AG09319 (cell line): Measurements from ENCODE around the gene RPS10.
"Not testable (repeated sequence)": the region's sequence is repeated elsewhere in the genome, so short reads cannot be mapped to it uniquely, and the experiment has no call there.

Source experiments
- DNase-seq: peaks from one replicate; pipeline ENCODE4 v3.0.0-alpha.2; 2010; ENCODE audit warnings: low read depth; ENCODE audit errors: extremely low read depth
- TF ChIP-seq, protein P1 (sequence below): IDR thresholded peaks from 2 replicates; pipeline ENCODE4 v1.5.1; 2011; ENCODE audit warnings: low read depth, mild to moderate bottlenecking, inconsistent platforms, low read length, moderate library complexity

The RPS10 gene

DNA sequence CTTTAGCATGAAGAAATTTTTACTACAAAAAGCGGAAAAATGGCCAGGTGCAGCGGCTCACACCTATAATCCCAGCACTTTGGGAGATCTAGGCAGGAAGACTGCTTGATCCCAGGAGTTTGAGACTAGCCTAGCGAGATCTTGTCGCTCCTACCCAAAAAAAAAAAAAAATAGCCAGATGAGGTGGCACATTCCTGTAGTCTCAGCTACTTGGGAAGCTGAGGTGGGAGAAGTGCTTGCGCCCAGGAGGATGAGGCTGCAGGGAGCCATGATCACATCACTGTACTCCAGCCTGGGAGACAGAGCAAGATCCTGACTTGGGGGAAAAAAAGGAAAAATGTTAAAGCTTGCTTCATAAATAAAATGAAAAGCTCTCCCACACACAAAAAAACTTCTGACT, 47.9 kb downstream of the RPS10 start:
- TF ChIP-seq, protein P1, sequence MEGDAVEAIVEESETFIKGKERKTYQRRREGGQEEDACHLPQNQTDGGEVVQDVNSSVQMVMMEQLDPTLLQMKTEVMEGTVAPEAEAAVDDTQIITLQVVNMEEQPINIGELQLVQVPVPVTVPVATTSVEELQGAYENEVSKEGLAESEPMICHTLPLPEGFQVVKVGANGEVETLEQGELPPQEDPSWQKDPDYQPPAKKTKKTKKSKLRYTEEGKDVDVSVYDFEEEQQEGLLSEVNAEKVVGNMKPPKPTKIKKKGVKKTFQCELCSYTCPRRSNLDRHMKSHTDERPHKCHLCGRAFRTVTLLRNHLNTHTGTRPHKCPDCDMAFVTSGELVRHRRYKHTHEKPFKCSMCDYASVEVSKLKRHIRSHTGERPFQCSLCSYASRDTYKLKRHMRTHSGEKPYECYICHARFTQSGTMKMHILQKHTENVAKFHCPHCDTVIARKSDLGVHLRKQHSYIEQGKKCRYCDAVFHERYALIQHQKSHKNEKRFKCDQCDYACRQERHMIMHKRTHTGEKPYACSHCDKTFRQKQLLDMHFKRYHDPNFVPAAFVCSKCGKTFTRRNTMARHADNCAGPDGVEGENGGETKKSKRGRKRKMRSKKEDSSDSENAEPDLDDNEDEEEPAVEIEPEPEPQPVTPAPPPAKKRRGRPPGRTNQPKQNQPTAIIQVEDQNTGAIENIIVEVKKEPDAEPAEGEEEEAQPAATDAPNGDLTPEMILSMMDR, result no peak
- no peak for DNase-seq

DNA sequence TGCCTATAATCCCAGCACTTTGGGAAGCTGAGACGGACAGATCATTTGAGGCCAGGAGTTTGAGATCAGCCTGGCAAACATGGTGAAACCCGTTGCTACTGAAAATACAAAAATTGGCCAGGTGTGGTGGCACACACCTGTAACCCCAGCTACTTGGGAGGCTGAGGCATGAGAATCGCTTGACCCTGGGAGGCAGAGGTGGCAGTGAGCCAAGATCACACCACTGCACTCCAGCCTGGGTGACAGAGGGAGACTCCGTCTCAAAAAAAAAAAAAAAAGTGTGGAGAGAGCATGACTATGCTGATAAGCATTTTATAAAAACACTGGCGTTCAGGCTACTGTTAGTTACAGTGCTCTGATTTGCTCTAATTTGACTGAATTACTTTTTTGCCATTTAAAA, 48.3 kb downstream of the RPS10 start:
- not testable (repeated sequence) for DNase-seq

DNA sequence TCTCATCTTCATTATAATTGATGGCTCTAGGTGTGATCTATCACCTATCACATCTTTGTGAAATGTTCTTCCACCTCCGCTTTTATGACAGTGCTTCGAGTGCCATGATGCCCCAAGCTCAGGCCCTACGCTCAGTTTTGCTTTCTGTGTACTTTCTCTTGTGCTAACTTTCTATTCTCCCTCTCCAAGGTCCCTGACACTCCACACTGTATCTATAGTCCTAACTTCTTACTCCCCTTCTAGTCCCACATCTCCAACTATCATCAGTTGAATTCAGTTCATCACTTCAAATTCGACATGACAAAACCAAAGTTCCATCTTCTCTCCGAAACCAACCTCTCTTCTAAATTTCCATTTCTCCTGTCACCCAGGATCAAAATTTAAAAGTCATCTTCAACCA, 50.0 kb downstream of the RPS10 start:
- no peak for DNase-seq
- TF ChIP-seq, protein P1, result no peak

DNA sequence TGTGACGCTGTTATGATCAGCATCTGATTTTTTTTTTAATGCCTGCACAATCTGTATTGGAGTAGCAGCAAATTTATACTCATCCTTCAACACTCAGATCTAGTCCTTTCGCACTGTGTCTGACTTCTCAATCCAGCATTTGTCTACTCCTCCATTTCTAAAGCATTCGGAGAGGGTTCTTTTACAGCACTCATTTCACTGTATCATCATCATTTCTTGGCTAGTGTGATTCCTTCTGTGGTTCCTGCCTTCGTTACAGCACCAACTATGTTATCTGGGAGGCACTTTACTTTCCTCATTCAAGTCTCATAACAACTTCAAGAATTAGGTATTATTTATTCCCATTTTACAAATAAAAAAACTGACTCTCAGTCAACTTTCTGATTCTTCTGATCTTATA, 51.4 kb downstream of the RPS10 start:
- TF ChIP-seq, protein P1, result no peak
- no peak for DNase-seq

DNA sequence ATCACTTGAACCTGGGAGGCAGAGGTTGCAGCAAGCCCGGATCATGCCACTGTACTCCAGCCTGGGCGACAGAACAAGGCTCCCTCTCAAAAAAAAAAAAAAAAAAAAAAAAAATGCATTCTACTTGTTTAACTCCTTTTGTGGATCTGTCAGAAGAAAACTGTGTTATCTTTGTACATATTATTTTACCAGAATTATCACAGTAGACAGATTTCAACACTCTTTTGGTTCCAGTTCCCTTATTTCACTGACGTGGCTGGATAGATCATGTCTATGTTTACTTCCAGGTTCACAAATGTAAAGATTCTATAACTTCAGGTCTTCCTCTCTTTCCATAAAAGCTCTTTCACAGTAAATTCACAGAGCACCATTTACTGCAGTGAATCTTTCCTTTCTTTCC, 51.8 kb downstream of the RPS10 start:
- TF ChIP-seq, protein P1, result no peak
- no peak for DNase-seq

DNA sequence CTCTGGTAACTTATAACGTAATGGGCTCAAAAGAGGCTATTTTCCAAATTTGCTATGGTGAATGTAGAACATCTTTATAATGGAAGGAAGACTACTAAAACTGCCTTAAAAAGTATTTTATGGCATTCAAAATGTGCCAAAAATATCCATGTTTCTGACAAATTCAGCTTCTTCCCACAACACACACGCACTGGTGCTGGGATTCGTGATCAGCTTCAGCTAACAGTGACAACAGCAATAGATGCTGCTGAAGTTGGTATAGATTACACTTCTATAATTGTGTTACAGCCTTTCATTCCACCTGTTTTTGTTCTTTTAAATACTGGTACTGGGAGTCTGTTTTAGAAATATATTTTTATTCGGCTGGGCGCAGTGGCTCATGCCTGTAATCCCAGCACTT, 52.4 kb downstream of the RPS10 start:
- no peak for DNase-seq
- TF ChIP-seq, protein P1, result no peak

DNA sequence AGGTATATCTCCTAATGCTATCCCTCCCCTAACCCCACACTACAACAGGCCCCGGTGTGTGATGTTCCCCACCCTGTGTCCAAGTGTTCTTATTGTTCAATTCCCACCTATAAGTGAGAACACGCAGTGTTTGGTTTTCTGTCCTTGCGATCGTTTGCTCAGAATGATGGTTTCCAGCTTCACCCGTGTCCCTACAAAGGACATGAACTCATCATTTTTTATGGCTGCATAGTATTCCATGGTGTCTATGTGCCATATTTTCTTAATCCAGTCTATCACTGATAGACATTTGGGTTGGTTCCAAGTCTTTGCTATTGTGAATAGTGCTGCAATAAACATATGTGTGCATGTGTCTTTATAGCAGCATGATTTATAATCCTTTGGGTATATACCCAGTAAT, 54.0 kb downstream of the RPS10 start:
- not testable (repeated sequence) for DNase-seq

DNA sequence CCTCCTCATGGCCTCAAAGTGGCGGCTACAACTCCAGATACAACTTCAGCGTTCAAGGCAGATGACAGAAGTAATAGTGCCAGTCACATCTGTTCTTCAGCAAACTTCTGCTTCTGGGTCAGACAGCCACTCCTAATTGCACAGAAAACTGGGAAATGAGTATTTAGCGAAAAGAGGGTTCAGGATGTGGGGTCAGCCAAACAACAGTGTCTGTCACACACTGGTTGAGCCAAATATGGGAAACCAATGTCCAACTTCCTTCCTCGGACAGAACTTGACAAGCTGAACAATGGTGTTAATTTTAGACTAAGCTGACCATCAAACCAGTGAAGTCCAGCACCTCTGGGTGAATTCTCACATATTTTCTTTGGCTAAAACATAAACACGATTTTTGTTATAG, 55.5 kb downstream of the RPS10 start:
- no peak for DNase-seq
- TF ChIP-seq, protein P1, result no peak

DNA sequence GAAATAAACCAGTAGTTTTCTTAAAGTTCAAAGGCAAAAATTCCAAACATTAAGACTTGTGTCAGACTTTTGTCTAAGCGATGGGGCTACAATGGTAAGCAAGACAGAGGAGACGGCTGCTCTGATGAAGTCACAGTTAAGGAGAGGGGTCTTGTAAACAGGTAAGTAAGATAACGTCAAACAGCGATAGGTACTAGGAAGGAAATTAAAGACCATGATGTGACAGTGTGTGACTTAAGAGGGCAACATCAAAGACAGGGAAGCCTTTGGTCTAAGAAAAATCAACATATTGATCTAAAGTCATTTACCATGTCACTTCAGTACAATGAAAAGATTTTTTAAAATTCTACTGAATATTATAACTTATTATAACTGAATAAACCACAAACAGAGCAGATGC, 56.5 kb downstream of the RPS10 start:
- TF ChIP-seq, protein P1, result no peak
- no peak for DNase-seq
